ENCODE data around the gene ZNF277. TPM values are rescaled to one million over a fixed set of nuclear protein-coding genes. Genes with fewer than 3 reads are reported as not detected.
A peak's percentile ranks its signal among the peaks of the same experiment; 100 is the strongest.

ZNF277 gene, protein sequence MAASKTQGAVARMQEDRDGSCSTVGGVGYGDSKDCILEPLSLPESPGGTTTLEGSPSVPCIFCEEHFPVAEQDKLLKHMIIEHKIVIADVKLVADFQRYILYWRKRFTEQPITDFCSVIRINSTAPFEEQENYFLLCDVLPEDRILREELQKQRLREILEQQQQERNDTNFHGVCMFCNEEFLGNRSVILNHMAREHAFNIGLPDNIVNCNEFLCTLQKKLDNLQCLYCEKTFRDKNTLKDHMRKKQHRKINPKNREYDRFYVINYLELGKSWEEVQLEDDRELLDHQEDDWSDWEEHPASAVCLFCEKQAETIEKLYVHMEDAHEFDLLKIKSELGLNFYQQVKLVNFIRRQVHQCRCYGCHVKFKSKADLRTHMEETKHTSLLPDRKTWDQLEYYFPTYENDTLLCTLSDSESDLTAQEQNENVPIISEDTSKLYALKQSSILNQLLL
- total RNA-seq: 10 to 100 TPM; 17.6 to 21.4 TPM

GRCh38 chr7:112206238-112206990 is at the start of gene ZNF277, which contains the start of gene DOCK4:
ZNF277 (plus strand) TSS chr7:112206695; CDS start chr7:112206717, 22 bp downstream.
DOCK4 (minus strand) TSS chr7:112206399; CDS start chr7:112206138, 261 bp downstream.
- intact Hi-C loops (cut with DNase I, micrococcal nuclease): loop anchor here (1.0 to 5.0 kb wide), 8 partner anchors 184 to 912 kb away; partner anchors contain the start of genes IFRD1 (in 2 of the 2), IMMP2L (in 2 of the 2) and SMIM30 (in 1 of the 2)
- Mint-ChIP-seq H3K27me3 (peaks cover 31% of the 10 kb centered on the region), H3K9me3 (ENCODE audit: low read depth) (no peaks in the 10 kb centered on the region), H3K4me1 (peaks cover 34% of the 10 kb centered on the region), H3K36me3 (ENCODE audit: low read depth) (peaks cover 3% of the 10 kb centered on the region), H3K27ac (peak within 1 kb of the TSS; percentile 84), H3K4me3 (peak within 1 kb of the TSS; percentile 92)
- ATAC-seq (peak; percentile 94), DNase-seq (peak; percentile 100)
- POLR2A ChIA-PET: interaction anchor here (1.1 to 4.7 kb wide), 2 partner anchors 9 to 244 kb away, joined by 3 to 23 read pairs; partner anchors contain the start of gene IFRD1
- CTCF ChIA-PET: interaction anchor here (0.5 to 1.3 kb wide), 3 partner anchors 33 to 240 kb away, joined by 3 to 4 read pairs (median 3); no protein-coding TSS in a partner anchor

GRCh38 chr7:112157072-112157471 is 49.4 kb upstream of the ZNF277 start:
- ATAC-seq (peak; percentile 30), DNase-seq (peak; percentile 11)
- peaks cover 9% of the 10 kb centered on the region for H3K27me3 Mint-ChIP-seq
- POLR2A ChIA-PET: interaction anchor here (0.7 kb wide), 1 partner anchor 289 kb away, joined by 6 read pairs; no protein-coding TSS in a partner anchor
- intact Hi-C loops (cut with DNase I, micrococcal nuclease): no loop called here
- H3K36me3 Mint-ChIP-seq (ENCODE audit: low read depth): no peaks in the 10 kb centered on the region
- no peak overlapping the region for H3K27ac Mint-ChIP-seq
- no peaks in the 10 kb centered on the region for H3K4me1 Mint-ChIP-seq
- no peaks in the 10 kb centered on the region for H3K9me3 Mint-ChIP-seq (ENCODE audit: low read depth)
- no peak overlapping the region for H3K4me3 Mint-ChIP-seq
- CTCF ChIA-PET: interaction anchor here (0.9 kb wide), 1 partner anchor 18 kb away, joined by 3 read pairs; no protein-coding TSS in a partner anchor

GRCh38 chr7:112159351-112159750 is 47.1 kb upstream of the ZNF277 start:
- Mint-ChIP-seq H3K4me1 (no peaks in the 10 kb centered on the region), H3K27ac (no peak overlapping the region), H3K36me3 (ENCODE audit: low read depth) (no peaks in the 10 kb centered on the region), H3K27me3 (peaks cover 9% of the 10 kb centered on the region), H3K9me3 (ENCODE audit: low read depth) (no peaks in the 10 kb centered on the region), H3K4me3 (no peak overlapping the region)
- no peak for ATAC-seq
- intact Hi-C loops (cut with DNase I, micrococcal nuclease): no loop called here
- ChIA-PET CTCF (no interaction called here), POLR2A (no interaction called here)
- no peak for DNase-seq

DNA sequence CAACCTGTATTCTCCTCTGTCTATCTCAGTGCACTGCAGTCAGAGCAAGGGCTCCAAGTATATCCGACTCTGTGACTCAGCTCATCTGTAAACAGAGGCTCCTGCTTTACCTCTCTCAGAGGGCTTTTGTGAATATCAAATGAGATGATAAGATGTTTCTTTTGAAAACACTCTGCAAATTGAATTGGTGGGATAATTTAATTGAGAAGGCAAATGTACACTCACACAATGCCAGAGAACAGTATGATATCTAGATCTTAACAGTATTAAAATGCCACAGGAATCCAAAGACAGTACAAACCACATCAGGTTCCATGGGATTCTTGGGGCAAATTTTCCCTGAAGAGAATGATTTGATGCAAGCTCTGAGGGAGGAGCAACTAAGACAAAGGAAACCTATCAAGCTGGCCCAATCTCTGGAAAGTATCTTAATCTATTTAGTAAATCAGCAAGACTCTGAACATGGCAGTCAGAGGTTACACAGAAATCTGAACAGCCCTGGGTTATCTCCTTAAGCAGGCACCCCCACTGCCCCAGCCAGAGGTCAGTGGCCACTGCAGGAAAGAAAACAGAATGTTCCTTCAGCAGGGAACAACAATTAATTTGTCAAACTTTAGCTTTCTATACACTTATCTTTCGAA is 46.2 kb upstream of the ZNF277 start:
- POLR2A ChIA-PET: no interaction called here
- no peak for DNase-seq
- CTCF ChIA-PET: no interaction called here
- Mint-ChIP-seq H3K4me3 (no peak overlapping the region), H3K9me3 (ENCODE audit: low read depth) (no peaks in the 10 kb centered on the region), H3K4me1 (no peaks in the 10 kb centered on the region), H3K27ac (no peak overlapping the region), H3K27me3 (peaks cover 10% of the 10 kb centered on the region), H3K36me3 (ENCODE audit: low read depth) (no peaks in the 10 kb centered on the region)
- intact Hi-C loops (cut with DNase I, micrococcal nuclease): no loop called here
- ATAC-seq: no peak

DNA sequence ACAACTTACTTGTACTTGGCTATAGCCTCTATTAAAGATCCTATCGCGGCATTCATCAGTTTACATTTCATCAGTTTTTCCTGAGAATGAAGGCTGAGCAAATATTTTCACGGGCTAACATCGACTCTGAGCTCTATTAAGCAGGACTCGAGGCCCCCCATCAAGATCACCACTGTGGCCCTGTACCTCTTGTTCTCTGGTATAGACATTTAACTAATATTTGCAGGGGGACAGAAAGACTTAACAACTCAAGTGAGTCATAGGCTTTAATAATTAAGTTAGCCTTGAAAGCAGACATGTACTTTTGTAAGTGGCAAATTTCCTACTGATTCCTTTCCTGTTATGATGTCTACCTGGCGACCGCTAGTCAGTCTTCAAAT is 45.7 kb upstream of the ZNF277 start:
- DNase-seq (no peak), ATAC-seq (no peak)
- intact Hi-C loops (cut with DNase I, micrococcal nuclease): no loop called here
- ChIA-PET POLR2A (no interaction called here), CTCF (no interaction called here)
- Mint-ChIP-seq H3K27ac (no peak overlapping the region), H3K4me3 (no peak overlapping the region), H3K36me3 (ENCODE audit: low read depth) (no peaks in the 10 kb centered on the region), H3K27me3 (peaks cover 11% of the 10 kb centered on the region), H3K4me1 (no peaks in the 10 kb centered on the region), H3K9me3 (ENCODE audit: low read depth) (no peaks in the 10 kb centered on the region)

- no peak for DNase-seq
- ATAC-seq: no peak
Observed at GRCh38 chr7:112161253-112162141, 45.0 kb upstream of the ZNF277 start.

GRCh38 chr7:112162142-112162766 is 44.2 kb upstream of the ZNF277 start:
- H3K27me3 Mint-ChIP-seq: peaks cover 8% of the 10 kb centered on the region
- H3K4me3 Mint-ChIP-seq: no peak overlapping the region
- no peaks in the 10 kb centered on the region for H3K4me1 Mint-ChIP-seq
- no peaks in the 10 kb centered on the region for H3K36me3 Mint-ChIP-seq (ENCODE audit: low read depth)
- ATAC-seq: no peak
- no peaks in the 10 kb centered on the region for H3K9me3 Mint-ChIP-seq (ENCODE audit: low read depth)
- no peak for DNase-seq
- ChIA-PET CTCF (interaction anchor here (0.6 to 0.8 kb wide), 2 partner anchors 138 to 190 kb away, joined by 3 read pairs; no protein-coding TSS in a partner anchor), POLR2A (no interaction called here)
- intact Hi-C loops (cut with DNase I, micrococcal nuclease): no loop called here
- no peak overlapping the region for H3K27ac Mint-ChIP-seq

More at GRCh38 chr7:112161253-112162141, 45.0 kb upstream of the ZNF277 start:
- H3K27ac Mint-ChIP-seq: no peak overlapping the region
- no peaks in the 10 kb centered on the region for H3K36me3 Mint-ChIP-seq (ENCODE audit: low read depth)
- POLR2A ChIA-PET: no interaction called here
- H3K4me3 Mint-ChIP-seq: no peak overlapping the region
- no peaks in the 10 kb centered on the region for H3K4me1 Mint-ChIP-seq
- H3K9me3 Mint-ChIP-seq (ENCODE audit: low read depth): no peaks in the 10 kb centered on the region
- peaks cover 8% of the 10 kb centered on the region for H3K27me3 Mint-ChIP-seq
- intact Hi-C loops (cut with DNase I, micrococcal nuclease): no loop called here
- CTCF ChIA-PET: interaction anchor here (0.8 kb wide), 1 partner anchor 191 kb away, joined by 3 read pairs; no protein-coding TSS in a partner anchor

DNA sequence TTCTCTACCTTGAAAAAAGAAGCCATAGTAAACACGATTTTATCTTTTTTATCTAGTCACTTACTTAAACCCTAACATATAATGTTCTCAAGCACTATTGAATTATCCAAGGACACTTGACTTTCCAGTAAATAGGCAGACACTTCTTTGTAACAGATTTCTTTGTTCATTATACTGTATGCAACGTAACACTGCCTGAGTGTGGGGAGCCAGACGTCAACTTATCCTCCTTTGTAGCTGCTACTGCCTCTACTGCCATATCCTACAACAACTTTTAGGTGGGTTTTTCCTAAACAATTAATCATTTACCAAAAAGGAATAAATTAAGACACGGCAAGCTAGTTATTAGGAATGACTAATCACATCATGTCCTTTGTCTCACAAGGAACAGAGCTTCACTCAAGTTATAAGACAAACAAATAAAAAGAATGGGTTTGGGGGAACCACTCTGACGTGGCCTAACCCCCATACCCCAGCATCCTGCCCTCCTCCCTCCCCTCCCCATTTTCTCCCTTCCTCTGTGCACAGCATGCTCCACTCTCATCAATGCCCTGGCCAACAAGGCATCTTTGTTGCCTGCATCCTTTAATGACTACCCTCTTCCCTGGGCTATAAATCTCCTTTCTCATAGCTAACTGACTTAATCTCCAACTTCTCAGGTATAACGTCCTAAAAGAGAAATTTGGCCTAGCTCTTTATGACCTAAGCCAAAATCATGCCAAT is 43.5 kb upstream of the ZNF277 start:
- no peak for ATAC-seq
- POLR2A ChIA-PET: no interaction called here

GRCh38 chr7:112167147-112167546 is 39.3 kb upstream of the ZNF277 start:
- H3K36me3 Mint-ChIP-seq (ENCODE audit: low read depth): no peaks in the 10 kb centered on the region
- peaks cover 6% of the 10 kb centered on the region for H3K27me3 Mint-ChIP-seq
- intact Hi-C loops (cut with DNase I, micrococcal nuclease): no loop called here
- no peak overlapping the region for H3K4me3 Mint-ChIP-seq
- no peaks in the 10 kb centered on the region for H3K9me3 Mint-ChIP-seq (ENCODE audit: low read depth)
- H3K4me1 Mint-ChIP-seq: no peaks in the 10 kb centered on the region
- no peak overlapping the region for H3K27ac Mint-ChIP-seq
- CTCF ChIA-PET: interaction anchor here (0.7 kb wide), 1 partner anchor 40 kb away, joined by 4 read pairs; no protein-coding TSS in a partner anchor
- ATAC-seq (no peak), DNase-seq (no peak)
- POLR2A ChIA-PET: no interaction called here

More for the DNA sequence above, 43.5 kb upstream of the ZNF277 start:
- Mint-ChIP-seq H3K4me1 (no peaks in the 10 kb centered on the region), H3K27me3 (peaks cover 8% of the 10 kb centered on the region), H3K36me3 (ENCODE audit: low read depth) (no peaks in the 10 kb centered on the region), H3K27ac (no peak overlapping the region), H3K9me3 (ENCODE audit: low read depth) (no peaks in the 10 kb centered on the region), H3K4me3 (no peak overlapping the region)
- no peak for DNase-seq
- CTCF ChIA-PET: interaction anchor here (0.6 kb wide), 1 partner anchor 137 kb away, joined by 3 read pairs; no protein-coding TSS in a partner anchor
- intact Hi-C loops (cut with DNase I, micrococcal nuclease): no loop called here

DNA sequence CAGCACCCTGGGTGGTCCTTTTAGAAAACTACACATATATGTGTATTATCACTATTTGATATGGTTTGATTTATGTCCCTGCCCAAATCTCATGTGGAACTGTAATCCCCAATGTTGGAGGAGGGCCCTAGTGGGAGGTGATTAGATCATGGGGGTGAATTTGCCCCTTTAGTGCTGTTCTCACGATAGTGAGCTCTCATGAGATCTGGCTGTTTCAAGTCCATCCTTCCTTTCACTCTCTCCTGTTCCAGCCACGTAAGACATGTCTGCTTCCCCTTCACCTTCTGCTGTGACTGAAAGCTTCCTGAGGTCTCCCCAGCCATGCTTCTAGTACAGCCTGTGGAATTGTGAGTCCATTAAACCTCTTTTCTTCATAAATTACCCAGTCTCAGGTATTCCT is 37.6 kb upstream of the ZNF277 start:
- CTCF ChIA-PET: no interaction called here
- ATAC-seq: no peak
- Mint-ChIP-seq H3K4me3 (no peak overlapping the region), H3K9me3 (ENCODE audit: low read depth) (no peaks in the 10 kb centered on the region), H3K36me3 (ENCODE audit: low read depth) (no peaks in the 10 kb centered on the region), H3K4me1 (no peaks in the 10 kb centered on the region), H3K27me3 (peaks cover 6% of the 10 kb centered on the region), H3K27ac (no peak overlapping the region)
- DNase-seq: no peak
- POLR2A ChIA-PET: no interaction called here
- intact Hi-C loops (cut with DNase I, micrococcal nuclease): no loop called here

All from activated CD4-positive, alpha-beta T cell treated with anti-CD3 and anti-CD28 coated beads for 36 hours (primary cell).